HepG2 (cell line): Measurements from ENCODE around the gene PFN1. TPM values are rescaled to one million over a fixed set of nuclear protein-coding genes. Genes with fewer than 3 reads are reported as not detected.

Experiments
- ADNP ChIP-seq: sonication (generic); formaldehyde crosslinking; IDR thresholded peaks from 2 replicates; pipeline ENCODE4 v1.4.0; 2020; ENCODE audit warnings: missing genetic modification reagents
- ATF2 ChIP-seq: sonication (generic); formaldehyde crosslinking; IDR thresholded peaks from 2 replicates; pipeline ENCODE4 v1.4.0; 2020; ENCODE audit warnings: missing genetic modification reagents
- DDIT3 ChIP-seq: sonication (generic); formaldehyde crosslinking; IDR thresholded peaks from 2 replicates; pipeline ENCODE4 v1.4.0; 2020; ENCODE audit warnings: mild to moderate bottlenecking, missing genetic modification reagents
- HOXA7 ChIP-seq: sonication (generic); formaldehyde crosslinking; IDR thresholded peaks from 2 replicates; pipeline ENCODE4 v1.8.1; 2022; ENCODE audit warnings: mild to moderate bottlenecking, missing genetic modification reagents, moderate library complexity
- MAFG ChIP-seq: sonication (generic); formaldehyde crosslinking; IDR thresholded peaks from 2 replicates; pipeline ENCODE4 v1.5.1; 2020; ENCODE audit warnings: mild to moderate bottlenecking, missing genetic modification reagents
- NFIC ChIP-seq: IDR thresholded peaks from 2 replicates; pipeline ENCODE4 v1.6.1; 2012; ENCODE audit warnings: mild to moderate bottlenecking, low read length, inconsistent platforms
- TFDP1 ChIP-seq: IDR thresholded peaks from 2 replicates; pipeline ENCODE4 v1.6.1; 2016; ENCODE audit warnings: missing compliant biosample characterization, missing genetic modification reagents, borderline replicate concordance
- THAP11 ChIP-seq: IDR thresholded peaks from 2 replicates; pipeline ENCODE4 v1.6.1; 2016; ENCODE audit warnings: missing biosample characterization, missing genetic modification reagents
- ZNF607 ChIP-seq: sonication (generic); formaldehyde crosslinking; IDR thresholded peaks from 2 replicates; pipeline ENCODE4 v1.5.1; 2020; ENCODE audit warnings: missing genetic modification reagents, mild to moderate bottlenecking, borderline replicate concordance
- ZNF777 ChIP-seq: sonication (generic); formaldehyde crosslinking; IDR thresholded peaks from 2 replicates; pipeline ENCODE4 v1.4.0; 2020; ENCODE audit warnings: missing genetic modification reagents
- ZNF841 ChIP-seq: sonication (generic); formaldehyde crosslinking; IDR thresholded peaks from 2 replicates; pipeline ENCODE4 v1.8.1; 2023; ENCODE audit warnings: missing genetic modification reagents, borderline replicate concordance
- ZNF878 ChIP-seq: sonication (generic); formaldehyde crosslinking; IDR thresholded peaks from 2 replicates; pipeline ENCODE4 v1.8.1; 2023; ENCODE audit warnings: mild to moderate bottlenecking, missing genetic modification reagents, moderate library complexity
- polyA plus RNA-seq, 8 experiments: library from polyadenylated mRNA; depleted of rRNA in 3 of 8; stranded (reverse) in 7 of 8; unstranded in 1 of 8; fragments of >200 nt; fragmentation: Illumina TruSeq in 4 of 8; extraction: Trizol in 4 of 8; gene quantifications; 2 replicates each; pipeline versions ENCODE4 v1.2.1 to v1.2.3, GENCODE V29; 2011 to 2016; ENCODE audit warnings: low read depth in 4 of 8, missing spikeins in 1 of 8, mixed read lengths in 1 of 8; ENCODE audit not compliant: insufficient read depth in 1 of 8
- total RNA-seq, 5 experiments: library from RNA; depleted of rRNA; stranded (reverse); fragments of >200 nt; fragmentation: Illumina TruSeq; extraction: Trizol; gene quantifications; 2 replicates each; pipeline ENCODE4 v1.2.3, GENCODE V29; 2016; ENCODE audit warnings: low read depth in 1 of 5
- TF ChIP-seq, protein P1 (sequence below): sonication (generic); formaldehyde crosslinking; IDR thresholded peaks from 2 replicates; pipeline ENCODE4 v1.5.0; 2020; ENCODE audit warnings: mild to moderate bottlenecking, low read depth, missing genetic modification reagents, borderline replicate concordance
- TF ChIP-seq, protein P2 (sequence below): fragments of 450-650 bp; IDR thresholded peaks from 2 replicates; pipeline ENCODE4 v1.6.1; 2017
- TF ChIP-seq, protein P3 (sequence below): sonication (generic); formaldehyde crosslinking; IDR thresholded peaks from 2 replicates; pipeline ENCODE4 v1.4.0; 2020; ENCODE audit warnings: missing genetic modification reagents
- TF ChIP-seq, protein P4 (sequence below): fragments of 450-650 bp; IDR thresholded peaks from 2 replicates; pipeline ENCODE4 v1.6.1; 2017; ENCODE audit warnings: mild to moderate bottlenecking

Gene PFN1
- total and polyA plus RNA-seq, 2 of the 13 experiments (the other 11 are each of a cell fraction or from before 2014, with no cell fraction given): 494 to 613 TPM

DNA sequence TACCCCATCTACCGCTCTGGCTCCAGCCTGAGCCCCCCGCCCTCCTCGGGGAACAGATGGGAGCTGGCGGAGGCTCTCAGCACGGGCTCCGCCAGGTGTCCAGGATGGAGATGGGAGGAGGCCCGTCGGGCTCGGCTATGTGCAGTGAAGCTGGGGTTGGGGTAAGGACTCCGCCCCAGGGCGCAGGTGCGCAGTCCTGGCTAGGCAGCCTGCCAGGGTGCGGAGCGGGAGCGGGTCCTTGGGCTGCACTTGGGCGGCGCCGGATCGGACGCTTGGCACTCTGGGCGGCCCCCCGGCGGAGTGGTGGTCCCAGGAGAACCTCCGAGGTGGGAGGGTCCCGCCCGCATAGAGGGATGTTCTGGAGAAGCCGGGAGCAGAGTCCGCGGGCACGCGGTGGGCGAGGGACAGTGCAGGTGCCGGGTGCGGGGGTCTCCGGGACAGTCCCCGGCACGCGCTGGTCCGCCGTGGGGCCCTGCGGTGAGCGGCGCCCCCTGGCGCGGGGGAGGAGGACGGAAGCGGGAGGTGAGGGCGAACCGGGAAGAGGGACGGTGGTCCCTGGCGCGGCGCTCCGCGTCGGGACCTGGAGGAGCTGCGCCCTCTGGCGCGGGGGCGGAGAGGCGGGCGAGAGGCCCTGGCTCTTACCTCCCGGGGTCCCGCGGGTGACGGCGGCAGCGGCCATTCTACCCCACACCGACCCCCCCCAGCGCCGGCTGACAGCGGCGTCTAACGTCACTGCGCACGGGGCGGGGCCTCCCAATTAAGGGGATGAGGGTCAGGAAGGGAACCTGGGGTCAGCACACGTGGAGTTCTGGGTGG, 38.8 kb upstream of the PFN1 start, which contains the start of gene CAMTA2 (continued):
- TF ChIP-seq, protein P1, sequence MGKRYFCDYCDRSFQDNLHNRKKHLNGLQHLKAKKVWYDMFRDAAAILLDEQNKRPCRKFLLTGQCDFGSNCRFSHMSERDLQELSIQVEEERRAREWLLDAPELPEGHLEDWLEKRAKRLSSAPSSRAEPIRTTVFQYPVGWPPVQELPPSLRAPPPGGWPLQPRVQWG (CRISPR knock-in tag): no peak
- TF ChIP-seq NFIC (no peak), ZNF777 (CRISPR knock-in tag) (peak; percentile 52; the same call in 1 of the 2 replicates), MAFG (CRISPR knock-in tag) (no peak), ZNF841 (CRISPR knock-in tag) (no peak), ZNF878 (CRISPR knock-in tag) (no peak), ADNP (CRISPR knock-in tag) (0 out of 2 replicates have a peak, but pooled peaks have one; percentile 51), DDIT3 (CRISPR knock-in tag) (no peak), THAP11 (CRISPR knock-in tag) (peak; percentile 87), ZNF607 (CRISPR knock-in tag) (peak; percentile 81), TFDP1 (CRISPR knock-in tag) (peak; percentile 83; the same call in 1 of the 2 replicates), HOXA7 (CRISPR knock-in tag) (no peak), ATF2 (no peak; the same call in 1 of the 2 replicates)
- TF ChIP-seq, protein P2, sequence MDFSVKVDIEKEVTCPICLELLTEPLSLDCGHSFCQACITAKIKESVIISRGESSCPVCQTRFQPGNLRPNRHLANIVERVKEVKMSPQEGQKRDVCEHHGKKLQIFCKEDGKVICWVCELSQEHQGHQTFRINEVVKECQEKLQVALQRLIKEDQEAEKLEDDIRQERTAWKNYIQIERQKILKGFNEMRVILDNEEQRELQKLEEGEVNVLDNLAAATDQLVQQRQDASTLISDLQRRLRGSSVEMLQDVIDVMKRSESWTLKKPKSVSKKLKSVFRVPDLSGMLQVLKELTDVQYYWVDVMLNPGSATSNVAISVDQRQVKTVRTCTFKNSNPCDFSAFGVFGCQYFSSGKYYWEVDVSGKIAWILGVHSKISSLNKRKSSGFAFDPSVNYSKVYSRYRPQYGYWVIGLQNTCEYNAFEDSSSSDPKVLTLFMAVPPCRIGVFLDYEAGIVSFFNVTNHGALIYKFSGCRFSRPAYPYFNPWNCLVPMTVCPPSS: no peak
- TF ChIP-seq, protein P3, sequence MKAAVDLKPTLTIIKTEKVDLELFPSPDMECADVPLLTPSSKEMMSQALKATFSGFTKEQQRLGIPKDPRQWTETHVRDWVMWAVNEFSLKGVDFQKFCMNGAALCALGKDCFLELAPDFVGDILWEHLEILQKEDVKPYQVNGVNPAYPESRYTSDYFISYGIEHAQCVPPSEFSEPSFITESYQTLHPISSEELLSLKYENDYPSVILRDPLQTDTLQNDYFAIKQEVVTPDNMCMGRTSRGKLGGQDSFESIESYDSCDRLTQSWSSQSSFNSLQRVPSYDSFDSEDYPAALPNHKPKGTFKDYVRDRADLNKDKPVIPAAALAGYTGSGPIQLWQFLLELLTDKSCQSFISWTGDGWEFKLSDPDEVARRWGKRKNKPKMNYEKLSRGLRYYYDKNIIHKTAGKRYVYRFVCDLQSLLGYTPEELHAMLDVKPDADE (CRISPR knock-in tag): no peak; the same call in 1 of the 2 replicates
- TF ChIP-seq, protein P4, sequence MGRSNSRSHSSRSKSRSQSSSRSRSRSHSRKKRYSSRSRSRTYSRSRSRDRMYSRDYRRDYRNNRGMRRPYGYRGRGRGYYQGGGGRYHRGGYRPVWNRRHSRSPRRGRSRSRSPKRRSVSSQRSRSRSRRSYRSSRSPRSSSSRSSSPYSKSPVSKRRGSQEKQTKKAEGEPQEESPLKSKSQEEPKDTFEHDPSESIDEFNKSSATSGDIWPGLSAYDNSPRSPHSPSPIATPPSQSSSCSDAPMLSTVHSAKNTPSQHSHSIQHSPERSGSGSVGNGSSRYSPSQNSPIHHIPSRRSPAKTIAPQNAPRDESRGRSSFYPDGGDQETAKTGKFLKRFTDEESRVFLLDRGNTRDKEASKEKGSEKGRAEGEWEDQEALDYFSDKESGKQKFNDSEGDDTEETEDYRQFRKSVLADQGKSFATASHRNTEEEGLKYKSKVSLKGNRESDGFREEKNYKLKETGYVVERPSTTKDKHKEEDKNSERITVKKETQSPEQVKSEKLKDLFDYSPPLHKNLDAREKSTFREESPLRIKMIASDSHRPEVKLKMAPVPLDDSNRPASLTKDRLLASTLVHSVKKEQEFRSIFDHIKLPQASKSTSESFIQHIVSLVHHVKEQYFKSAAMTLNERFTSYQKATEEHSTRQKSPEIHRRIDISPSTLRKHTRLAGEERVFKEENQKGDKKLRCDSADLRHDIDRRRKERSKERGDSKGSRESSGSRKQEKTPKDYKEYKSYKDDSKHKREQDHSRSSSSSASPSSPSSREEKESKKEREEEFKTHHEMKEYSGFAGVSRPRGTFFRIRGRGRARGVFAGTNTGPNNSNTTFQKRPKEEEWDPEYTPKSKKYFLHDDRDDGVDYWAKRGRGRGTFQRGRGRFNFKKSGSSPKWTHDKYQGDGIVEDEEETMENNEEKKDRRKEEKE: no peak
